ENCODE data around the gene SYT15. TPM values are rescaled to one million over a fixed set of nuclear protein-coding genes. Genes with fewer than 3 reads are reported as not detected.

Gene SYT15
- total RNA-seq, 1 experiment from 2014 or later: 1.6 TPM

GRCh38 chr10:46548498-46549090, 30.3 kb upstream of the SYT15 start:
- Histone ChIP-seq H3K9ac (ENCODE audit: low read length) (no peak overlapping the region), H3K27me3 (ENCODE audit: insufficient read depth, low read length) (no peaks in the 10 kb centered on the region), H2AFZ (ENCODE audit: low read depth, low read length, poor library complexity, severe bottlenecking) (no peak overlapping the region), H4K20me1 (ENCODE audit: insufficient read depth) (no peaks in the 10 kb centered on the region), H3K9me3 (ENCODE audit: control insufficient read depth in 1 of 2, insufficient read depth in 1 of 2, low read depth in 1 of 2, low read length in 2 of 2) (no peaks in the 10 kb centered on the region), H3K27ac (ENCODE audit: low read depth, low read length) (no peak overlapping the region), H3K4me2 (ENCODE audit: low read length) (no peak overlapping the region), H3K36me3 (ENCODE audit: control insufficient read depth in 1 of 2, insufficient read depth in 2 of 2, low read length in 2 of 2) (no peaks in the 10 kb centered on the region), H3K79me2 (ENCODE audit: insufficient read depth, low read length) (no peaks in the 10 kb centered on the region), H3K4me3 (replicated peaks in 1 of 2; ENCODE audit: low read depth in 1 of 2, low read length in 2 of 2) (no peak overlapping the region), H3K4me1 (ENCODE audit: control insufficient read depth in 1 of 2, insufficient read depth in 2 of 2, low read length in 2 of 2) (no peaks in the 10 kb centered on the region), H3K9me2 (ENCODE audit: insufficient read depth) (no peaks in the 10 kb centered on the region)
- TF ChIP-seq FOSL1 (IDR thresholded peaks at IDR 0.05; ENCODE audit: low read depth) (no peak), RAD21 (IDR thresholded peaks at IDR 0.05; ENCODE audit: low read depth) (no peak), JUND (IDR thresholded peaks at IDR 0.05) (no peak), POLR2AphosphoS5 (IDR thresholded peaks at IDR 0.05; ENCODE audit: low read depth, low read length) (no peak), ZNF274 (IDR thresholded peaks at IDR 0.05; ENCODE audit: low read depth, low read length) (no peak), SIN3A (IDR thresholded peaks at IDR 0.05; ENCODE audit: low read depth) (no peak), ZFX (IDR thresholded peaks at IDR 0.05) (no peak), POLR2A (IDR thresholded peaks at IDR 0.05; ENCODE audit: borderline replicate concordance, extremely low read depth, insufficient read depth, insufficient read length) (no peak), CEBPB (IDR thresholded peaks at IDR 0.05; ENCODE audit: low read depth) (no peak), YY1 (IDR thresholded peaks at IDR 0.05; ENCODE audit: extremely low read depth, insufficient replicate concordance, low read depth, low read length) (no peak), REST (IDR thresholded peaks at IDR 0.05; ENCODE audit: low read depth) (no peak), EGR1 (IDR thresholded peaks at IDR 0.05; ENCODE audit: low read depth) (no peak), SP1 (IDR thresholded peaks at IDR 0.05; ENCODE audit: low read depth) (no peak), TCF7L2 (IDR thresholded peaks at IDR 0.05; ENCODE audit: borderline replicate concordance, extremely low read depth, insufficient read depth, insufficient read length) (no peak)
- DNase-seq (ENCODE audit: low read depth, low spot score) (no peak), ATAC-seq (no peak)
- POLR2A ChIA-PET: no interaction called here
- CTCF ChIA-PET: no interaction called here
- RAD21 ChIA-PET (ENCODE audit: low non-redundant PET in 1 of 2, low total read pairs in 2 of 2, uncharacterized antibody in 2 of 2, unreplicated experiment in 2 of 2): no interaction called here
- intact Hi-C loops (cut with micrococcal nuclease): no loop called here
- no TSS peak for BruUV-seq (replicated peaks)

Measured in HCT116 (cell line).